H1 (cell line): ENCODE measurements around the gene CD38. TPM values are rescaled to one million over a fixed set of nuclear protein-coding genes. Genes with fewer than 3 reads are reported as not detected.

Experiments
- RNF2 ChIP-seq: fragments of 200-900, 300-1000 bp; sonication (generic); IDR thresholded peaks from 2 replicates; pipeline ENCODE4 v1.7.1; 2016; ENCODE audit warnings: borderline replicate concordance, low read depth, mild to moderate bottlenecking, antibody characterized with exemption, low read length; ENCODE audit not compliant: poor library complexity, severe bottlenecking; ENCODE audit errors: missing control alignments
- TAF1 ChIP-seq: IDR thresholded peaks from 2 replicates; pipeline ENCODE4 v1.6.1; 2011; ENCODE audit warnings: mild to moderate bottlenecking, low read depth, low read length
- polyA plus RNA-seq, 7 experiments: library from polyadenylated mRNA; depleted of rRNA in 3 of 7; stranded (reverse) in 5 of 7; unstranded in 2 of 7; fragments of >200 nt in 5 of 7; fragments of 200-250 nt in 2 of 7; gene quantifications; 1 replicate in 5 of 7; 2 replicates in 1 of 7; 4 replicates in 1 of 7; pipeline versions ENCODE4 v1.2.1 to v1.2.3, GENCODE V29; 2011 to 2013; ENCODE audit warnings: missing spikeins in 2 of 7, mixed read lengths in 2 of 7
- total RNA-seq: library from RNA; stranded (reverse); fragmentation: NEBNext Ultra II Directional; extraction: Animal tissue kit (Norgen Biotek cat#: 25700); gene quantifications from 2 replicates; pipeline ENCODE4 v1.2.1, GENCODE V29; 2021
- TF ChIP-seq, protein P1 (sequence below): IDR thresholded peaks from 2 replicates; pipeline ENCODE4 v1.6.1; 2012; ENCODE audit warnings: inconsistent platforms
- TF ChIP-seq, protein P2 (sequence below): IDR thresholded peaks from 2 replicates; pipeline ENCODE4 v1.6.1; 2011; ENCODE audit warnings: low read length, improper control_type of control experiment

CD38 gene
- total and polyA plus RNA-seq, 2 of the 8 experiments (the other 6 are each of a cell fraction or from before 2014, with no cell fraction given): 0.14 to 0.24 TPM

DNA sequence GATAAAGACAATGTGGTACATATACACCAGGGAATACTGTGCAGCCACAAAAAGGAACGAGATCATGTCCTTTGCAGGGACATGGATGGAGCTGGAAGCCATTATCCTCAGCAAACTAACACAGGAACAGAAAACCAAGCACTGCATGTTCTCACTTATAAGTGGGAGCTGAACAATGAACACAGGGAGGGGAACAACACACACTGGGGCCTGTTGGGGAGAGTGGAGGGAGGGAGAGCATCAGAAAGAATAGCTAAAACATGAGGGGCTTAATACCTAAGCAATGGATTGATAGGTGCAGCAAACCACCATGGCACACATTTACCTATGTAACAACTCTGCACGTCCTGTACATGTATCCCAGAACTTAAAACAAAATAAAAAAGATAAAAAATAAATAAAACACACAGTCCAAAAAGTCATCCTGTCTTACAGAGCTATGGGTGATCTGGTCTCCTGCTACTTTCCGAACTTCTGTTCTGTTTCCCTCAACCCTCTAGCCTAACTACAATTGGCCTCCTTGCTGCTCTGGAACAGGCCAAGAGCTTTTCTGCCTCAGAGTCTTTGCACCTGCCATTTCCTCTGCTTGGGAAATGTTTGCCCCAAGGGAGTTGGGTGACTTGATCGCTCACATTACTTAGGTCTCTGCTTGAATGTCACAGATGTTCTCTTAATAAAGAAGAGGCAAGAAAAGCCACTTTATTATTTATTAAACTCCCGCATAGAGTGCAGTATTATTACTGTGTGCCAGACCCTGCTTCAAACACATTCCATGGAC is 1.1 kb upstream of the CD38 start (continued):
- TF ChIP-seq, protein P1, sequence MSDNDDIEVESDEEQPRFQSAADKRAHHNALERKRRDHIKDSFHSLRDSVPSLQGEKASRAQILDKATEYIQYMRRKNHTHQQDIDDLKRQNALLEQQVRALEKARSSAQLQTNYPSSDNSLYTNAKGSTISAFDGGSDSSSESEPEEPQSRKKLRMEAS: no peak
- TF ChIP-seq RNF2 (no peak), TAF1 (no peak)
- TF ChIP-seq, protein P2, sequence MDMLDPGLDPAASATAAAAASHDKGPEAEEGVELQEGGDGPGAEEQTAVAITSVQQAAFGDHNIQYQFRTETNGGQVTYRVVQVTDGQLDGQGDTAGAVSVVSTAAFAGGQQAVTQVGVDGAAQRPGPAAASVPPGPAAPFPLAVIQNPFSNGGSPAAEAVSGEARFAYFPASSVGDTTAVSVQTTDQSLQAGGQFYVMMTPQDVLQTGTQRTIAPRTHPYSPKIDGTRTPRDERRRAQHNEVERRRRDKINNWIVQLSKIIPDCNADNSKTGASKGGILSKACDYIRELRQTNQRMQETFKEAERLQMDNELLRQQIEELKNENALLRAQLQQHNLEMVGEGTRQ: no peak
